Neural progenitor cell (in vitro differentiated cells): ENCODE data around the gene NSUN2. TPM values are rescaled to one million over a fixed set of nuclear protein-coding genes. Genes with fewer than 3 reads are reported as not detected.

Source experiments
- DNase-seq: peaks from one replicate; pipeline ENCODE4 v3.0.0-alpha.2; 2016; ENCODE audit warnings: low spot score
- H2AFZ ChIP-seq: fragments of 200-600 bp; sonication (generic); replicated peaks from 2 replicates; pipeline ENCODE4 v1.6.1; 2016; ENCODE audit warnings: antibody characterized with exemption
- H3F3A ChIP-seq: fragments of 200-600 bp; sonication (generic); 2 replicates; pipeline ENCODE4 v1.6.1; 2016; ENCODE audit warnings: antibody characterized with exemption, low read depth
- H3K27ac ChIP-seq: fragments of 200-600 bp; sonication (generic); 2 replicates; pipeline ENCODE4 v1.5.1; 2016; ENCODE audit warnings: mild to moderate bottlenecking
- H3K27me3 ChIP-seq: fragments of 200-600 bp; sonication (generic); 2 replicates; pipeline ENCODE4 v1.6.1; 2016; ENCODE audit warnings: mild to moderate bottlenecking, moderate library complexity
- H3K36me3 ChIP-seq: fragments of 200-600 bp; sonication (generic); 2 replicates; pipeline ENCODE4 v1.5.1; 2016
- H3K4me1 ChIP-seq: fragments of 200-600 bp; sonication (generic); 2 replicates; pipeline ENCODE4 v1.6.1; 2016; ENCODE audit warnings: mixed run types
- H3K4me2 ChIP-seq: fragments of 200-600 bp; sonication (generic); 2 replicates; pipeline ENCODE4 v1.6.1; 2016
- H3K4me3 ChIP-seq: fragments of 200-600 bp; sonication (generic); 2 replicates; pipeline ENCODE4 v1.5.1; 2016
- H3K79me2 ChIP-seq: fragments of 200-600 bp; sonication (generic); 2 replicates; pipeline ENCODE4 v1.6.1; 2016; ENCODE audit warnings: low read depth
- H3K9ac ChIP-seq: fragments of 200-600 bp; sonication (generic); 2 replicates; pipeline ENCODE4 v1.6.1; 2016
- H3K9me3 ChIP-seq: fragments of 200-600 bp; sonication (generic); 2 replicates; pipeline ENCODE4 v1.5.1; 2016; ENCODE audit warnings: low read depth
- H4K20me1 ChIP-seq: fragments of 200-600 bp; sonication (generic); 2 replicates; pipeline ENCODE4 v1.6.1; 2016; ENCODE audit warnings: low read depth
- H3K27ac Mint-ChIP-seq: 3 replicates; pipeline ENCODE4 v1.8.0; 2021; ENCODE audit warnings: mixed read lengths
- H3K27me3 Mint-ChIP-seq: 2 replicates; pipeline ENCODE4 v1.8.0; 2022; ENCODE audit warnings: low read depth, mild to moderate bottlenecking, inconsistent platforms, moderate library complexity, mixed read lengths; ENCODE audit not compliant: insufficient read depth
- H3K36me3 Mint-ChIP-seq: 3 replicates; pipeline ENCODE4 v1.8.0; 2021; ENCODE audit warnings: mixed read lengths
- H3K4me1 Mint-ChIP-seq: 3 replicates; pipeline ENCODE4 v1.8.0; 2021; ENCODE audit warnings: mixed read lengths
- H3K4me3 Mint-ChIP-seq: 3 replicates; pipeline ENCODE4 v1.8.0; 2021; ENCODE audit warnings: mild to moderate bottlenecking, moderate library complexity, mixed read lengths
- H3K9me3 Mint-ChIP-seq: 3 replicates; pipeline ENCODE4 v1.8.0; 2020; ENCODE audit warnings: mixed read lengths
- EZH2 ChIP-seq: fragments of 200-600 bp; sonication (generic); IDR thresholded peaks from 2 replicates; pipeline ENCODE4 v1.6.1; 2017; ENCODE audit warnings: antibody characterized with exemption, mild to moderate bottlenecking, moderate library complexity
- EZH2phosphoT487 ChIP-seq: fragments of 200-600 bp; sonication (generic); IDR thresholded peaks from 2 replicates; pipeline ENCODE4 v1.6.1; 2017; ENCODE audit warnings: antibody characterized with exemption
- total RNA-seq: library from RNA; depleted of rRNA; stranded (reverse); fragments of >200 nt; gene quantifications from 2 replicates; pipeline ENCODE4 v1.2.3, GENCODE V29; 2015; ENCODE audit warnings: low replicate concordance
- TF ChIP-seq, protein P1 (sequence below): fragments of 200-600 bp; sonication (generic); IDR thresholded peaks from 2 replicates; pipeline ENCODE4 v1.5.1; 2017; ENCODE audit warnings: antibody characterized with exemption, mild to moderate bottlenecking

NSUN2 gene
- total RNA-seq, 1 donor from 2014 or later: 65.4 TPM

DNA sequence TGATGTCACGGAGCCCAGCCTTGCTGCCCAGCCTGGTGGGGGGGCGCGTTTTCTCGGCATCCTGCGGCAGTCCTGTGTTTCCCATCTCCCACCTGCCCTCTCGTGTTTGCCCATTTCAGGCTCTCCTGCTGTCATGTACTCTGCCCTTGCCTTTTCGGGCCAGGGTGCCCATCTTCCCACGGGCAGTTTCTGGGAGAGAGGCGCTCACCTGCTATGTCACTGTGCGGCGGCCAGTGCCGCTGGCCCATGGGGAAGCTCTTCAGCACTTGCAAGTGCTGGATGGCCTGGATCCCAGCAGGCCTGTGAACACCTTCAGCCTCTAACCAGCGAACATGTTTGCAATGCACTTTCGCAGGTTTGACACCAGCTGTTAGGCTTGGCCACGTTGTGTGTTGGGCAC lies 33.9 kb upstream of the NSUN2 start:
- Histone ChIP-seq H4K20me1 (no peaks in the 10 kb centered on the region), H2AFZ (no peak overlapping the region), H3K27me3 (no peaks in the 10 kb centered on the region), H3K9ac (no peak overlapping the region), H3K79me2 (no peaks in the 10 kb centered on the region), H3K4me2 (no peak overlapping the region), H3K9me3 (no peaks in the 10 kb centered on the region), H3K36me3 (no peaks in the 10 kb centered on the region), H3K4me3 (no peak overlapping the region), H3K4me1 (no peaks in the 10 kb centered on the region), H3K27ac (no peak overlapping the region), H3F3A (no peaks in the 10 kb centered on the region)
- TF ChIP-seq EZH2phosphoT487: no peak
- TF ChIP-seq EZH2: no peak
- TF ChIP-seq, protein P1, sequence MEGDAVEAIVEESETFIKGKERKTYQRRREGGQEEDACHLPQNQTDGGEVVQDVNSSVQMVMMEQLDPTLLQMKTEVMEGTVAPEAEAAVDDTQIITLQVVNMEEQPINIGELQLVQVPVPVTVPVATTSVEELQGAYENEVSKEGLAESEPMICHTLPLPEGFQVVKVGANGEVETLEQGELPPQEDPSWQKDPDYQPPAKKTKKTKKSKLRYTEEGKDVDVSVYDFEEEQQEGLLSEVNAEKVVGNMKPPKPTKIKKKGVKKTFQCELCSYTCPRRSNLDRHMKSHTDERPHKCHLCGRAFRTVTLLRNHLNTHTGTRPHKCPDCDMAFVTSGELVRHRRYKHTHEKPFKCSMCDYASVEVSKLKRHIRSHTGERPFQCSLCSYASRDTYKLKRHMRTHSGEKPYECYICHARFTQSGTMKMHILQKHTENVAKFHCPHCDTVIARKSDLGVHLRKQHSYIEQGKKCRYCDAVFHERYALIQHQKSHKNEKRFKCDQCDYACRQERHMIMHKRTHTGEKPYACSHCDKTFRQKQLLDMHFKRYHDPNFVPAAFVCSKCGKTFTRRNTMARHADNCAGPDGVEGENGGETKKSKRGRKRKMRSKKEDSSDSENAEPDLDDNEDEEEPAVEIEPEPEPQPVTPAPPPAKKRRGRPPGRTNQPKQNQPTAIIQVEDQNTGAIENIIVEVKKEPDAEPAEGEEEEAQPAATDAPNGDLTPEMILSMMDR: no peak
- DNase-seq: no peak
- H3K36me3 Mint-ChIP-seq: peaks cover 14% of the 10 kb centered on the region
- no peak overlapping the region for H3K27ac Mint-ChIP-seq
- peaks cover 5% of the 10 kb centered on the region for H3K4me1 Mint-ChIP-seq
- H3K4me3 Mint-ChIP-seq: no peak overlapping the region
- H3K9me3 Mint-ChIP-seq: peaks cover 2% of the 10 kb centered on the region
- no peaks in the 10 kb centered on the region for H3K27me3 Mint-ChIP-seq

DNA sequence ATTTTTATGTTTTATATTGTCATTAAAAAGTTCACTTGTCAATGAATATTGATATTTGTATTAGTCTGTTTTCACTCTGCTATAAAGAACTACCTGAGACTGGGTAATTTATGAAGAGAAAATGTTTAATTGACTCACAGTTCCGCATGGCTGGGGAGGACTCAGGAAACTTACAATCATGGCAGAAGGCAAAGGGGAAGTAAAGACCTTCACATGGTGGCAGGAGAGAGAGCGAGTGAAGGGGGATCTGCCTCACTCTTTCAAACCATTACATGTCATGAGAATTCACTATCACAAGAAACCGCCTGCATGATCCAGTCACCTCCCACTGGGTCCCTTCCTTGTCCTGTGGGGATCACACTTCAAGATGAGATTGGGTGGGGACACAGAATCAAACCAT lies 27.8 kb upstream of the NSUN2 start:
- H3K4me3 Mint-ChIP-seq: no peak overlapping the region
- TF ChIP-seq EZH2phosphoT487 (no peak), EZH2 (no peak)
- TF ChIP-seq, protein P1: no peak
- no peak overlapping the region for H2AFZ ChIP-seq
- H3K9me3 Mint-ChIP-seq: no peaks in the 10 kb centered on the region
- no peak overlapping the region for H3K9ac ChIP-seq
- no peak overlapping the region for H3K27ac Mint-ChIP-seq
- peaks cover 2% of the 10 kb centered on the region for H3K27me3 Mint-ChIP-seq
- H4K20me1 ChIP-seq: no peaks in the 10 kb centered on the region
- H3K4me2 ChIP-seq: no peak overlapping the region
- no peaks in the 10 kb centered on the region for H3K4me1 Mint-ChIP-seq
- no peak for DNase-seq
- H3K9me3 ChIP-seq: no peaks in the 10 kb centered on the region
- no peaks in the 10 kb centered on the region for H3K36me3 ChIP-seq
- H3F3A ChIP-seq: no peaks in the 10 kb centered on the region
- H3K4me3 ChIP-seq: no peak overlapping the region
- H3K27ac ChIP-seq: no peak overlapping the region
- peaks cover 21% of the 10 kb centered on the region for H3K36me3 Mint-ChIP-seq
- no peaks in the 10 kb centered on the region for H3K4me1 ChIP-seq
- H3K79me2 ChIP-seq: no peaks in the 10 kb centered on the region
- H3K27me3 ChIP-seq: no peaks in the 10 kb centered on the region

DNA sequence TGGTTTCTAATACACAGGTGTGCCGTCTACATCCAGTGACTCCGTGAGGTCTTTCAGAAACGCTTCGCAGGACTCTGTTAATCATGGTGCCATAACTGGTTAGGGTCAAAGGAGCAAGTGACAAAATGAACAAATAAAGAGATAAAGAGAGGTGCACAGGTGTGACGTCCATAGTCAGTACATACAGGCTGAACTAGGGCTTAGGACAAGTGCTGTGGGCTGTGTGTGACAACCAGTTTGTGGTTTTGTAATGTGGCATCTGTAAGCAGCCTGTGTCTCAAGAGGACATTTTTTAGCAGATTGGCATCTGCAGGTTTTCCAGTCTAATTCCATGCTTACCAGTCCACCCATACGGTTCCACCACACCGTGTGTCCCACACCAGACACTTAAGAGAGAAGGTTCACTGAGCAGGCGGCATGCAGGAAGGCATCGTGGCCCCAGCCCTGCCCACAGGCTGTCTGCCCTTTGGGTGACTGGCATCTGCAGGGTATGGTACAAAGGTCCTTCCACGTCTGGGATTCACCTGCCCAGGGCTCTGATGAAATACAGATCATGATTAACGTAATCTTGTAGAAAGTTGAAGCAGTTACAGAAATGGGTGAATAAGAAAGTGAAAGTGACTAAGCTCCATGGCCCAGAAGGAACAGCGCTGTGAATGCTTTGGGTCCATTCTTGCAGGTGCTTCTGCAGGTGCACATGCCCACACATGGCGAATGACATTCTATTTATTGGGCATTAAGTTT lies 27.3 kb upstream of the NSUN2 start:
- H2AFZ ChIP-seq: no peak overlapping the region
- peaks cover 2% of the 10 kb centered on the region for H3K27me3 Mint-ChIP-seq
- no peaks in the 10 kb centered on the region for H3K4me1 Mint-ChIP-seq
- no peak overlapping the region for H3K4me3 Mint-ChIP-seq
- H3K27me3 ChIP-seq: no peaks in the 10 kb centered on the region
- H3K36me3 Mint-ChIP-seq: peaks cover 27% of the 10 kb centered on the region
- TF ChIP-seq EZH2phosphoT487 (no peak), EZH2 (no peak)
- TF ChIP-seq, protein P1: no peak
- no peaks in the 10 kb centered on the region for H3K79me2 ChIP-seq
- no peaks in the 10 kb centered on the region for H4K20me1 ChIP-seq
- no peak overlapping the region for H3K4me2 ChIP-seq
- H3K9me3 Mint-ChIP-seq: no peaks in the 10 kb centered on the region
- H3K9me3 ChIP-seq: no peaks in the 10 kb centered on the region
- no peak overlapping the region for H3K27ac Mint-ChIP-seq
- no peaks in the 10 kb centered on the region for H3K36me3 ChIP-seq
- DNase-seq: no peak
- no peak overlapping the region for H3K4me3 ChIP-seq
- no peak overlapping the region for H3K27ac ChIP-seq
- H3K4me1 ChIP-seq: no peaks in the 10 kb centered on the region
- H3K9ac ChIP-seq: no peak overlapping the region
- H3F3A ChIP-seq: no peaks in the 10 kb centered on the region
